HG03342 (cell line): ENCODE results near the gene C3orf22.
"Not testable (repeated sequence)": the region's sequence is repeated elsewhere in the genome, so short reads cannot be mapped to it uniquely, and the experiment has no call there.

Source experiments
- ATAC-seq: cut with Tn5 transposase; IDR thresholded peaks from one replicate; pipeline ENCODE4 v1.9.1; 2021; ENCODE audit warnings: mild to moderate bottlenecking, moderate library complexity; ENCODE audit not compliant: unreplicated experiment

The C3orf22 gene

DNA sequence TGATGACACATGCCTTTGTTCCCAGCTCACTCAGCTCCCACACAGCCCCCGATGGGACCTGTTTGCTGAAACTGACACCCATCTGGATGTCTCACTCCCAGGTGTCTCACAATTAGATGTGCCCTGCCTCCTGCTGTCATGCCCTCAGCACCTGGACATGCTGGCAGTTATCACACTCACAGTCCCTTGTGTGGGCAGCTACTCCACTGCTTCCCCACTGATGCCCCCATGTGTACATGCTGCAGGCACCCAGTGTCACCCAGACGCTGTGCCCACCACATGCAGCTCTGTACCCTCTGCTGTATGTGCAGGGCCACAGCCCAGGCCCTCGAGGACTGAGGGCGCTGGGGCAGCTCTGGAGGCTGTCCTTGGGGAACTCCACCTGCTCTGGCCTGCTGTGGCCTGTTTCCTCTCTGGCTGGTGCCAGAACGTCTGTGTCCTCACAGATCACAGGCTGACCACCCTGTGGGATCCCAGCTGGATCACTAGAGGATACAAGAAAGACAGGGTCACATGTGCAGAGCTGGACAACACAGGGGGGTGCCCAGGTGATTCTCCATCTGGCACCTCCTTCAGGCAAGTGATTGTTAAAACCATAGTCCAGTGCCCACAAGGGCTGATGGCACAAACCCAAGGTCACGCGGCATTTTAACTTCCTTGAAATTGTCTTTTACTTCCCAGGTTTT, 14.0 kb downstream of the C3orf22 start:
- no peak for ATAC-seq

DNA sequence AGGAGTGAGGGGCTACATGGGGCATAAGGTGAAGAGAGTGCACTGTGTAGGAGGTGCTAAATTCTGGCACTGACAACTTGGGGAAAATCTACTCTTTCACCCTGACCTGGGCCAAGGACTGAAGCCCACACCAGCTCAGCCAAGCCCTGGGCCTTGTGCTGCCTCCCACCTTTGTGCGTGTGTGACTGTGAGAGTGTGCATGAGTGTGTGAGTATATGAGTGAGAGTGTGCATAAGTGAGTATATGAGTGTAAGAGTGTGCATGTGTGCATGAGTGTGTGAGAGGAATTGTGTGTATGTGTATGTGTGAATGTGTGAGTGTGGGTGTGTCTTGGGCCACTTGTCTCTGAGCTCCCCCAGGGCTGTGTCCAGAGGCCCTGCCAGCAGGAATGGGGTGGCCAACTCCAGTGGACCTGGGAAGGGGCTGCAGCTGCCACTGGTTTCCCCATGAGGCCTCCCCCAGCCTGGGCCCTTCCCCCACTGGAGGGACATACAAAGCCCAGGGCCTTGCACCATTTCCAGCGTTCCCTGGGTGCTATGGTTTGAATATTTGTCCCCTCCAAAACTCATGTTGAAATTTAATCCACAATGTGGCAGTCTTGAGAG, 15.2 kb downstream of the C3orf22 start:
- no peak for ATAC-seq

DNA sequence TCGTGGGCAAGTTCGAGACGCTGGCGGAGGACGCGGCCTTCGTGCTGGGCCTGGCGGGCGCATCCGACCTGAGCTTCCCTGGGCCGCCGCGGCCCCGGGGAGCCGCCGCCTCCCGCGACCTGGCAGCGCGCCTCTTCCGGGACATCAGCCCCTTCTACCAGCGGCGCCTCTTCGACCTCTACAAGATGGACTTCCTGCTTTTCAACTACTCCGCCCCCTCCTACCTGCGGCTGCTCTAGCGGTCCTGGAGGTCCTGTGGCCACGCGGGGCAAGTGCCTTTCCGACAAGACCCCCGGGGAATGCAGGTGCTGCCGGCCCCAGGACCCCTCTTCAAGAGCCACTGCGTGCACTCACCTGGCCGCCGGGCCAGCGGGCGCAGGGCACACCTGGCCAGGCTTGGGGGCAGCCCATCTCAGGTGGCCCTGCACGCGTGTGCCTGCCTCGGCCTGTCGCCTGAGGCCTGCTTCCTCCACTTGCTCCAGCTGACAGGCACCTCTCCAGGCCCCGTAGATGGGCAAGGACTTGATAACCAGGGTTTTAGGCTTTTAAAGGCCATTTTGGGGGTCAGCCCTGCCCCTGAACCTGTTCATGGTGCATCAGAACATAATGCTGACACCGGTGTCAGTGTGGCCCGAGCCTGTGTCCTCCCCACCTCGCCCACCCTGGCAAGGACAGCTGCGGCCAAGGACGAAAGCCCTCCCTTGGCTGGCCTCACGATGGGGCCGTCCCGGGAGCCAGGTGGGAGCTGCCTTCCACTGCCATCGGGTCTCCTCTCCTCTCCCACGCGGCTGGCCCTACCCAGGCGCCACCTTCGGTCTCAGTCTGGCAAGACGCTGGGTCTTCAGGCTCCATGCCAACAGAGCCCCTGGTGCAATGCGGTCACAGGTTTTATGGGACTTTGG, 16.1 kb downstream of the C3orf22 start:
- no peak for ATAC-seq

DNA sequence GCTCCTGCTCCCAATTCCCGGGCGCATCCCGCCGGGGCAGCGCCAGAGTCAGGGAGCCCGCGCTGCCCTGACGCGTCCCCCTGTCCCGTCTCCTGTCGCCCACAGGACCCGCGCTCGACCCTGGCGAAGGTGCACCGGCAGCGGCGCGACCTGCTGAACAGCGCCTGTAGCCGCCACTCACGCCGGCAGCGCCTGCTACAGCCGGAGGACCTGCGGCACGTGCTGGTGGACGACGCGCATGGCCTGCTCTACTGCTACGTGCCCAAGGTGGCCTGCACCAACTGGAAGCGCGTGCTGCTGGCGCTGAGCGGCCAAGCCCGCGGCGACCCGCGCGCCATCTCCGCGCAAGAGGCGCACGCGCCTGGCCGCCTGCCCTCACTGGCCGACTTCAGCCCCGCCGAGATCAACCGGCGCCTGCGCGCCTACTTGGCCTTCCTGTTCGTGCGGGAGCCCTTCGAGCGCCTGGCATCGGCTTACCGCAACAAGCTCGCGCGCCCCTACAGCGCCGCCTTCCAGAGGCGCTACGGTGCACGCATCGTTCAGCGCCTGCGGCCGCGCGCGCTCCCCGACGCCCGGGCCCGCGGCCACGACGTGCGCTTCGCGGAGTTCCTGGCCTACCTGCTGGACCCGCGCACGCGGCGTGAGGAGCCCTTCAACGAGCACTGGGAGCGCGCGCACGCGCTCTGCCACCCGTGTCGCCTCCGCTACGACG, 16.9 kb downstream of the C3orf22 start:
- no peak for ATAC-seq

DNA sequence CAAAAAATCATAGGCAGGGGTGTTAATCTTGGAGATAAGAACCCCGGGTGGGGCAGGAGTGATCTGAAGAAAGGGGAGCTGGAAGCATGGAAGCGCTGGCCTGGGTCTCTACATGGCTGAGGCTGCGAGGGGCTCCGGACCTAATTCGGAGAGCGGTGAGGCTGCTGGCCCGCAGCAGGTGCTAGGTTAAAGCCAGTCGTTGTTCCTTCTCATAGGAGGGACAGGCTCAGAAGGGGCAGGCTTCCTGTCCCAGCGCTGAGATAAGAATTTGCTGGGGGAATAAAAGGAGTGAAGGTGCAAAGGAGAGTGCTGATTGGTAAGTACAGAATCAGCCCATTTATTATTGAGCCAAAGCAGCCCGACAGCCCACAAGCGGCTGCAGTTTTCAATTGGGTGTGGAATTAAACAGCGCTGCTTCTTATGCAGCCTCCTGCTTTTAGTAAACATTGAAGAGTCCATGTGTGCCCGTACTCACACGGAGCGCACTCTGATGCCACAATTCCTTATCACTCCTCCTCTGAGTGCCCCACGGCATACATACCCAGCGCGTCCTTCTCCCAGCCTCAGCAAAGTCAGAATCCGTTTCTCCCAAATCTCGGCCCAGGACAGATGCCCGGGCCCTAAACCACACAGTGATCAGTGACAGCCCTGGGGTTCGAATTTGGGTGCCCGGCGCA, 17.6 kb downstream of the C3orf22 start:
- no peak for ATAC-seq

DNA sequence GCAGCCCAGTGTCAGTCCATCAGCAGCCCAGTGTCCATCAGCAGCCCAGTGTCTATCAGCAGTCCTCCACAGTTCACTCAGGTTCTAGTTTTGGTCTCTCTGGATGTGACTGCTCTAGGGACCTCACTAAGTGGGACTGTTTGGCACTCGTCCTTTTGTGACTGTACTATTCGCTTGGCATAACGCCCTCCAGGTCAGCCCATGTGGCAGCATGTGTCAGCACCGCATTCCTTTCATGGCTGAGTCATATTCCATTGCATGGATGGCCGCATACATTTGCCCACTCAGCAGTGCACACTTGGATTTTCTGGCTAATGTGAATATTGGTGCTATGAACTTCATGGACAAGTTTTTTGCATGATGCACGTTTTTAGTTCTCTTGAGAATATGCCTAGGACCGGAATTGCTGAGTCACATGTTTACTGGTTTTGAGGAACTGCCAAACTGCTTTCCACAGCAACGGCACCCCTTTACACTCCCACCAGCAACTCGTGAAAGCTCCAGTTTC, 18.3 kb downstream of the C3orf22 start:
- ATAC-seq: no peak

DNA sequence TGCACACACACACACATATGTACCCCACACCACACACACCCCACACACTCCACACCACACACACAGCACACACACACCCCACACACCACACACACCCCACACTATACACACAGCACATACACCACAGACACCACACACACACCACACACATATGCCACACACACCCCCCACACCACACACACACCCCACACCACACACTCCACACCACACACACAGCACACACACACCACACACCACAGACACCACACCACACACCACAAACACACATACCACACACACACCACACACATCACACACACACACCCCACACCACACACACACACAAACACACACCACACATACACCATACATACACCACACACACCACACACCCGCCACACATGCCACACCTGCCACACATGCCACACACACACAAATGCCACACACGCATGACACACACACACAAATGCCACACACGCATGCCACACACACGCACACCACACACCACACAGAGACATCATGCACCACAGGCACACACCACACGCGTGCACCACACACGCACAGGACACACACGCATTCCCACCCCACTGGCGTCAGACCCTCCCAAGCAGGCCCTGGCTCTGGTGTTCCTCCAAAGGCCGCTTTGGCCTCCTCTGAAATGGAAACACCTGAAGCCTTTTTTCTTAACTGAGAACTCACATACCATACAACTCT, 19.0 kb downstream of the C3orf22 start:
- no peak for ATAC-seq

DNA sequence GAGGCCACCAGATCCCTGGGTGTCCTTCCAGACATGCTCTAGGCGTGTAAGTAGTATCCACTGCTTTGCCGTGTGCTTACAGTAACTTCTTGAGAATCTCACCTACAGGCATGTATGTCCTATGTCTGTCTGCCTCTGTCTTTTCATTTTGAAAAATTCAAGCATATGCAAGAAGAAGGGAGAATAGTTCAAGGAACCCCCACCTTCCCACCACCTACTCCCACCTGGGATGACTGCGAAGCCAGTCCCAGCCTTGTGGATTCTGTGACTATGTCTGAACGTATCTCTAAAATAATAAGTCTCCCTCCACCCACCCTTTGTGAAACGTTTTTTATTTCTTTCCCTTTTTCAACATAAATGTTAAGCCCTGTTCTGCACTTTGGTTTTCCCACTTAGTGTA, 19.8 kb downstream of the C3orf22 start:
- ATAC-seq: no peak

DNA sequence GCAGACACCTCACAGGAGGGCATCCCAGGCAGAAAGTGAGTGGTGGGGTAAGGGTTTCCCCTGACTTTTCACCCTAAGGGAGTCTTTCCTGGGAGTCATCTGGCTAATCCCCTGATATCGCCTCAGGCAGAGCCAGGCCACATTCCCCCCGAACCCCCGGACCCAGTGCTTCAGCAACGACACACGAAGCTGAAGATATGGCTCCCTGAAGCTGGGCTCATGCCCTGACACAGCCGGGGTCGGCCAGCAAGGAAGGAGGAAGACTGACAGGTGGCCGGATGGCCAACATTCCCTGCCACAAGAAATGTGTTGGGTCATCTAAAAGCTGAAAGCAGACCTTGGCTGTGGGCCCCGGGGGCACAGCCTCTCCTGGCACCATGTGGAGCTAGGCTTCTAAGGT, 20.4 kb downstream of the C3orf22 start:
- no peak for ATAC-seq

DNA sequence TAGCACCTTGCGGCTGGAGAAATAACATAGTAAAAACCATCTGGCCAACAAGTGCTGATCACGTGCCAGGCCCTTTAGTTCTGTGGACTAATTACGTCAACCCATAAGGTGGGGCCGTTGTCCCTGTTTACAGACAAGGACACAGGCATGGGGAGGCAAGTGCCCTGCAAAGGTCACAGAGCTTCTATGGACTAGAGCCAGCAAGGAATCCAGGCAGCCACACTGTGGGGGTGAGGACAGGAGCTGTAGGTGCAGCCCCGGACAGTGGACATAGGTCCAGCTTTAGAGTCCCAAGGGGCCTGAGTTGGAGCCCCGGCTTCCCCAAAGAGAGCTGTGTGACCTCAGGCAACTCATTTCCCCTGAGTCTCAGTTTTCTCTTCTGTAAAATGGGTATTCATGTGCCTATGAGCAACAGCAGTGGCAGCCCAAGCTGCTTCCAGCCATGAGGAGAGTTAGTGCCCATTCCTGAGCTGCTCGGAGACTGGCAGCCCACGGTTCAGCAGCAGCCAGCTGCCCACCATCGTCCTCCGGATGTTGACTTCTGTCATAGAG, 20.9 kb downstream of the C3orf22 start:
- no peak for ATAC-seq

DNA sequence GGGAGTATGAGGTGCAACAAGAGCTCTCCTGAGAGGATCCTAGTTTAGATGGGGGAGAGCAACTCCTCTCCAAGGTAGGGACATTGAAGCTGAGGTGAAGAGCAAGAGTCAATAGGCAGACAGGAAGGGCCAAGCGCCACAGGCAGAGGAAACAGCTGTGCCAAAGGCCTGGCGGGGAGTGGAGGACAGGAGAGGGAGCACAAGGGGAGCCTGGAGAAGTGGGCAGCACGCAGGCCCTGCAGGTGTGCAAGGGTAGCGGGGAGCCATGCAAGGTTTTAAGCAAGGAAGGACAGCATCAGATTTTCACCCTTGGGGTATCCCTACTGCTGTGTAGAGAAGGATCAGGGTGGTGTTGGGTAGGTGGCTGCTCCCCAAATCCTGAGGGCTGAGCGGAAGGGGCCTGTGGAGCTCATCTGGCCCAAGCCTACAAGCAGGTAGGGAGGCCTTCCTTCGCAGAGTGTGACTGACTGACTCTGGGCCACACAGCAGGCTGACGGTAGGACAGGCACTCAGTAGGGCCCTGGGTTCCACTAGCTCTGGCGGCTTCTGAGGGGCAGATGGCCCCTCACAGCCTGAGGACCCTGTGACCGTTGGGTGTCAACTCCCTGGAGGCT, 21.5 kb downstream of the C3orf22 start:
- ATAC-seq: no peak

DNA sequence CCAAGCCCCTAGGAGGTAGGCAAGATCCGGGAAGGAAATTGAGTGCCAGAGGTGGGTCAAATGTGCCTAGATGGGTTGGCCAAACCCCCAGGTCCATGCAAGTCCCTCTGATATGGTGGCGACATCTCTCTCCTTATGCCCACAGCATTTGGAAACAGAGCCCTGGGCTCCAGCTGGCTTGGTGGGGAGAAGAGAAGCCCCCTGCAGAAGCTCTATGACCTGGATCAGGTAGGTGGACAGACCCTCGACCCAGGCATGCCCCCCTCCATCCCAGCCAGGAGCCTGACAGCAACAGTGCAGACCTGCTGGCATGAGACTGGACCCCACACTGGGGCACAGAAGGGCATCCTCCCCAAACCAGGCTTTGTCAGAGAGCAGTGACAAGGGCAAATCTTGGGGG, 22.6 kb downstream of the C3orf22 start:
- no peak for ATAC-seq

DNA sequence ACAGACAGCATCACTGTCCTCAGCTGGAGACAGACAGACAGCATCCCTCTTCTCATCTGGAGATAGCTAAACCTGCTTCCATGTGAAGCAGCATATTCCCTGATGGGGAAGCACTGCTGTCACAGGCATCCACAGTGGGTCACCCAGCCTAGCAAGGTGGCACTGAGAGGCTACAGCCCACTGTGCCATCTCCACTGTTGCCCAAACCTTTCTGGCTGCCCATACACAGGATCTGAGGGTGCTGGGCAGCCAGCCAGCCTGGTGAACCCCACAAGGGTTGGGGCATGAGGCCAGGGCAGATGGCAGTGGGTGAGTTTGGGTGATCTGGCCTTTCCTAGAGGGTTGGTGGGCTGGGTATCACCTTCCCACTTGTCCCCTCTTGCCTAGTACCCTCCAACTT, 23.1 kb downstream of the C3orf22 start:
- ATAC-seq: no peak

DNA sequence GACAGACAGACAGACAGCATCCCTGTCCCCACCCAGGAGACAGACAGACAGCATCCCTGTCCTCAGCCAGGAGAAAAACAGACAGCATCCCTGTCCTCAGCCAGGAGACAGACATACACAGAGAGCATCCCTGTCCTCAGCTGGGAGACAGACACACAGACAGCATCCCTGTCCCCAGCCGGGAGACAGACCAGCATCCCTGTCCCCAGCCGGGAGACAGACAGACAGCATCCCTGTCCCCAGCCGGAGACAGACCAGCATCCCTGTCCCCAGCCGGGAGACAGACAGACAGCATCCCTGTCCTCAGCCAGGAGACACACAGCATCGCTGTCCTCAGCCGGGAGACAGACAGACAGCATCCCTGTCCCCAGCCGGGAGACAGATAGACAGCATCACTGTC, 24.0 kb downstream of the C3orf22 start:
- not testable (repeated sequence) for ATAC-seq

DNA sequence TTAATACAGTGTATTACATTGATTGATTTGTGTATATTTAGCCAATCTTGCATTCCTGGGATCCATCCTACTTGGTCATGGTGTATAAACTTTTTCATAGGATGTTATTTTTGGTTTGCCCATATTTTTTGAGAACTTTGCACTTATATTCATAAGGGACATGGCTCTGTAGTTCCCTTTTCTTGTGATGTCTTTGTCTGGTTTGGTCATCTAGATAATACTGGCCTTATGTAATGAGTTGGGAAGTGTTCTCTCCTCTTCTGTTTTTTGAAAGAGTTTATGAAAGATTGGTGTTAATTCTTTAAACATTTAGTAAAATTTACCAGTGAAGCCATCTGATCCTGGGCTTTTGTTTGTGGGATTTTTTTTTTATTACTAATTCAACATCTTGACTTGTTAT, 25.2 kb downstream of the C3orf22 start:
- no peak for ATAC-seq

DNA sequence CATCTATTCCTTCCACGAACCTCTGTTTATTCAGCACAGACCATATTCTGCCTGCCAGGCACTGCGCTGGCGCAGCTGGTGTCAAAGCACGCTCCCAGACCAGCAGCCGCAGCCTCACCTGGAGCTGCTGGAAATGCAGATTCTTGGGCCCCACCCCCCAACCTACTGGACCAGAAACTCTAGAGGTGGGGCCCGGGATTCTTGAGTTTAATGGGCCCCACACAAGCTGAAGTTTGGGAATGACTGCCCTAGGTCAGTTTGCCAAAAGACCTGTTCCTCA, 27.7 kb downstream of the C3orf22 start:
- ATAC-seq: no peak

DNA sequence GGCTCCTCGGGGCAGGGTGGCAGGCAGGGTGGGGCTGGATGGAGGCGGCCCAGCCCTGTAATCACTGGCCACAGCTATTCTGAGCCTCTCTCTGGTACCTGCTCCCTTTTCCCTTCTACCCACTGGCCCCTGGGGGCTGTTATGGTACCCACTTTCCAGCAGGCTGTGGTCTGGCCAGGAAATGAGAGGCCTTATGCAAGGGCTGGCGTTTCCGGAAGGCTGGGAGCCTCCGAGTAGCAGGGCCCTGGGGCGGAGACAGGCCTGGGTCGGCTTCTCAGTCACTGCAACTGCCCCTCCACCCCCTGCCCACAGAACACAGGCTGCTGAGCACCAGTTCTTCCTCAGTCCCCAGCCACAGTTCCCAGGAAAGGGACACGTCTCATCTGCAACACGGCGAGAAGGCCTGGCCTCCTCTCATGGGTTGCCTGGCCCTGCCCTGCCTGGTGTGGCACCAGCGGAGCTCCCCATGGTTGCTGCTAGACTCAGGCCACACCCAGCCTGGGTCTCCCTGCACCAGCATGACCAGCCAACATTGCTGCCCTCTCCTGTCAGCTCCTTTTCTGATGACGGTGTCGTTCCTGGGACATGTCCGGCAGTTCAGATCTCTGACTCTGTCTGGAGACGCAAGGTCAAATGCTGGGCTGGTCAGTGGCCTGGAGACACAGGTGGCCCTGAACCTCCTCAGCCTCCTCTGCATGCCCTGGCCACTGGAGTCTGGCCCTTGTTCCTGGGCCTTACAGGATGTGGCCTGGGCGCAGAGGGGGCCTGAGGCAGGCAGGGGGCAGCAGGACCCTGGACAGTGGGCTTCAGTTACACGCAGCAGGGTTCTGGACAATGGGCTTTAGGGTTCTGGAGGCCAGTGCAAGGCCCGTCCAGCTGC, 28.3 kb downstream of the C3orf22 start:
- ATAC-seq: no peak

DNA sequence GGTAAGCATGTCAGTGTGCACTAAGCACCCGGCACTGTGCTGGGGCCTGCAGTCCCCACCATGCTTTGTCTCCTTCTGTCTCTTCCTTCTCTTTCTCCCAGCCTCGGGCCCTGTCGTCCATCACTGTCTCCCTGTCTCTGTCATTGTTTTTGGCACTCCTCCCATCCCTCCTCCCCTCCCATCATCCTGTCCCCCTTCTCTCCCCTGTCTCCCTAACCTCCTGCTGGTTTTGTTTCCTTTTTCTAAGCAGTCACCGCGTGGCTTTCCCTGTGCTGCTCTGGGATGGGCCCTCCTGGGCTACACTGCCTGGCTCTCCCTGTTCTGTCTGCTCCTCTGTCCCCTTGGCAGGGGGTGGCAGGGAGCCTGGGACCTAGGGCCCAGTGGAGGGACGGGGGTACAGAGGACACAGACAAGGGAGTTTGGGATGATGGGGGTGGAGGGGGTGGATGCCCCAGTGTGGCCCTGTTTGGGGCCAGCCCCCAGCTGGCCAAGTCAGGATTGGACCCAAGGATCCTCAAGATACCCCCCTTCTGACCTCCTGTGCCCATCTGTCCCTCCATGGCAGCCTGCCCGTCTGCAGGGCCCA, 29.1 kb downstream of the C3orf22 start:
- ATAC-seq: no peak
